Heart left ventricle (tissue), 16 donors: Measurements from ENCODE around the gene FBXW5. TPM values are rescaled to one million over a fixed set of nuclear protein-coding genes. Genes with fewer than 3 reads are reported as not detected.

Experiments
- ATAC-seq, 4 donors: fragments of 200-7000 bp; cut with Tn5 transposase; one replicate each; pipeline ENCODE4 v1.9.1; 2020 to 2022; ENCODE audit warnings: moderate library complexity in 4 of 4, mild to moderate bottlenecking in 3 of 4, moderate number of reproducible peaks in 1 of 4
- DNase-seq, 5 donors: peaks; one replicate each; pipeline ENCODE4 v3.0.0-alpha.2; 2020
- H3K27ac ChIP-seq, 12 donors: fragments of 200-600 bp; sonication (generic) in 4 of 12; one replicate each; pipeline versions ENCODE4 v1.5.0 to v1.8.0; 2016 to 2022; ENCODE audit warnings: mild to moderate bottlenecking in 2 of 12
- H3K27me3 ChIP-seq, 9 donors: fragments of 200-600 bp; sonication (generic) in 2 of 9; one replicate each; pipeline versions ENCODE4 v1.5.1 to v1.8.0; 2016 to 2022; ENCODE audit warnings: mild to moderate bottlenecking in 3 of 9
- H3K36me3 ChIP-seq, 9 donors: fragments of 200-600 bp; sonication (generic) in 2 of 9; one replicate each; pipeline versions ENCODE4 v1.5.0 to v1.8.0; 2018 to 2022; ENCODE audit warnings: mild to moderate bottlenecking in 2 of 9
- H3K4me1 ChIP-seq, 12 donors: fragments of 200-600 bp; sonication (generic) in 4 of 12; one replicate each; pipeline versions ENCODE4 v1.5.0 to v1.8.0; 2016 to 2022; ENCODE audit warnings: mild to moderate bottlenecking in 3 of 12
- H3K4me3 ChIP-seq, 12 donors: fragments of 200-600 bp; sonication (generic) in 4 of 12; one replicate each; pipeline versions ENCODE4 v1.5.0 to v1.8.0; 2017 to 2022; ENCODE audit warnings: mild to moderate bottlenecking in 9 of 12, moderate library complexity in 4 of 12
- H3K9me3 ChIP-seq, 12 donors: fragments of 200-600 bp; sonication (generic) in 4 of 12; one replicate each; pipeline versions ENCODE4 v1.5.0 to v1.8.0; 2016 to 2022; ENCODE audit warnings: mild to moderate bottlenecking in 1 of 12
- POLR2A ChIP-seq, 2 donors: fragments of 450-650 bp; IDR thresholded peaks; one replicate each; pipeline ENCODE4 v1.6.1; 2017; ENCODE audit warnings: antibody characterized with exemption in 2 of 2, mild to moderate bottlenecking in 2 of 2, moderate library complexity in 2 of 2
- WGBS, 4 donors: extraction: QIAGEN DNeasy Blood & Tissue Kit in 2 of 4; methylation state at CpG; one replicate each; pipeline versions ENCODE4 v1.1.5 to v1.1.7; 2013 to 2018; 5-methylcytosine and 5-hydroxymethylcytosine counted together
- intact Hi-C, 10 donors: fragments of 100-400 bp; cut with DNase I; formaldehyde crosslinking; loops; one replicate each; pipeline versions ENCODE4 v1.11.1 to v1.14.2; 2022
- polyA plus RNA-seq, 2 donors: library from polyadenylated mRNA; stranded (reverse); fragments of 200-250 nt; gene quantifications; one replicate each; pipeline ENCODE4 v1.2.3, GENCODE V29; 2013
- total RNA-seq, 9 donors: library from RNA; depleted of rRNA in 2 of 9; stranded (reverse); fragments of >200 nt in 2 of 9; fragmentation: NEBNext Ultra II Directional in 3 of 9; extraction: Animal tissue kit (Norgen Biotek cat#: 25700) in 3 of 9; gene quantifications; one replicate each; pipeline versions ENCODE4 v1.1.0 to v1.2.4, GENCODE V29; 2016 to 2023
- TF ChIP-seq, protein P1 (sequence below), 12 donors: fragments of 200-600 bp; sonication (generic) in 4 of 12; IDR thresholded peaks; one replicate each; pipeline versions ENCODE4 v1.5.0 to v1.8.0; 2018 to 2022; ENCODE audit warnings: antibody characterized with exemption in 12 of 12, mild to moderate bottlenecking in 5 of 12
- donor health status: ischemic (EF 13 %, LVEDD 7.1; RV severe dilation, severe dysfunction).
- donor health status: healthy with polysubstance abuse.
- donor health status: DM: no; HTN: yes; CAD: no.
- donor health status: DM: no; HTN: no; CAD: no.
- donor health status: ischemic (EF 25% LVEDD 6.9; RV normal size, moderate dysfunction).
- donor health status: ischemic (EF 25% LVEDD 5.7; RV mildly dilated, moderate dysfunction).
- donor health status: healthy.
- donor health status: DM: yes; HTN: yes; CAD: no.
- donor health status: ischemic (EF 35%, LVEDD 5.7; RV mildly dilated, moderate dysfunction).
- donor health status: nonischemic (EF 11% LVEDD 7.7; RV severe dilation, severe dysfunction).
- donor health status: DM: yes; HTN: yes; CAD: no.
- donor health status: PGD.
- donor health status: ischemic (EF 29% LVEDD 5.4; RV normal size, mild dysfunction).
- donor health status: nonischemic (EF 23%, LVEDD 6.1; RV moderate dilation, normal function).

FBXW5 gene
- total and polyA plus RNA-seq, 11 donors: 110 to 388 (median 148) TPM

GRCh38 chr9:136928591-136928990 lies 15.9 kb downstream of the FBXW5 start:
- ATAC-seq (peak; percentile 87 to 91 (median 90)), DNase-seq (peak; percentile 64 to 82 (median 67))
- Histone ChIP-seq H3K36me3 (peaks cover 0 to 27% (median 4%) of the 10 kb centered on the region in 9 donors), H3K9me3 (peaks cover 0 to 4% (median 0%) of the 10 kb centered on the region in 12 donors), H3K4me1 (peaks cover 11 to 67% (median 53%) of the 10 kb centered on the region in 12 donors), H3K4me3 (peak overlapping the region in 6 of 12 donors; percentile 4 to 42 (median 17)), H3K27ac (peak overlapping the region; percentile 55 to 96 (median 84)), H3K27me3 (no peaks in the 10 kb centered on the region)
- intact Hi-C loops: loop anchor here in 5 of 10 donors (5.0 to 10.0 kb wide), 4 partner anchors 41 to 81 kb away; partner anchors contain the start of genes EDF1 (in 2 of the 5), TRAF2 (in 2 of the 5), MAMDC4 (in 1 of the 5) and PHPT1 (in 1 of the 5)
- no peak for TF ChIP-seq POLR2A (IDR thresholded peaks at IDR 0.05)
- TF ChIP-seq, protein P1, sequence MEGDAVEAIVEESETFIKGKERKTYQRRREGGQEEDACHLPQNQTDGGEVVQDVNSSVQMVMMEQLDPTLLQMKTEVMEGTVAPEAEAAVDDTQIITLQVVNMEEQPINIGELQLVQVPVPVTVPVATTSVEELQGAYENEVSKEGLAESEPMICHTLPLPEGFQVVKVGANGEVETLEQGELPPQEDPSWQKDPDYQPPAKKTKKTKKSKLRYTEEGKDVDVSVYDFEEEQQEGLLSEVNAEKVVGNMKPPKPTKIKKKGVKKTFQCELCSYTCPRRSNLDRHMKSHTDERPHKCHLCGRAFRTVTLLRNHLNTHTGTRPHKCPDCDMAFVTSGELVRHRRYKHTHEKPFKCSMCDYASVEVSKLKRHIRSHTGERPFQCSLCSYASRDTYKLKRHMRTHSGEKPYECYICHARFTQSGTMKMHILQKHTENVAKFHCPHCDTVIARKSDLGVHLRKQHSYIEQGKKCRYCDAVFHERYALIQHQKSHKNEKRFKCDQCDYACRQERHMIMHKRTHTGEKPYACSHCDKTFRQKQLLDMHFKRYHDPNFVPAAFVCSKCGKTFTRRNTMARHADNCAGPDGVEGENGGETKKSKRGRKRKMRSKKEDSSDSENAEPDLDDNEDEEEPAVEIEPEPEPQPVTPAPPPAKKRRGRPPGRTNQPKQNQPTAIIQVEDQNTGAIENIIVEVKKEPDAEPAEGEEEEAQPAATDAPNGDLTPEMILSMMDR (IDR thresholded peaks at IDR 0.05): peak in 5 of 12 donors; percentile 14 to 31 (median 25)
- 49 to 58% (median 53%) methylated on average over 7 to 9 of the region's 9 CpGs for WGBS, 4 donors

- H3K36me3 ChIP-seq: peaks cover 0 to 27% (median 5%) of the 10 kb centered on the region in 9 donors
- intact Hi-C loops: loop anchor here in 5 of 10 donors (5.0 to 10.0 kb wide), 4 partner anchors 40 to 80 kb away; partner anchors contain the start of genes EDF1 (in 2 of the 5), TRAF2 (in 2 of the 5), MAMDC4 (in 1 of the 5) and PHPT1 (in 1 of the 5)
- 64 to 68% (median 65%) methylated on average over 22 to 23 of the region's 23 CpGs for WGBS, 4 donors
- TF ChIP-seq, protein P1 (IDR thresholded peaks at IDR 0.05): no peak
- TF ChIP-seq POLR2A (IDR thresholded peaks at IDR 0.05): no peak
- ATAC-seq: peak in 2 of 4 donors; percentile 28 to 36
- peak overlapping the region; percentile 55 to 96 (median 84) for H3K27ac ChIP-seq
- H3K4me1 ChIP-seq: peaks cover 11 to 75% (median 58%) of the 10 kb centered on the region in 12 donors
- peaks cover 0 to 4% (median 0%) of the 10 kb centered on the region in 12 donors for H3K9me3 ChIP-seq
- no peaks in the 10 kb centered on the region for H3K27me3 ChIP-seq
- DNase-seq: no peak
- peak overlapping the region in 5 of 12 donors; percentile 4 to 42 (median 17) for H3K4me3 ChIP-seq
Observed at GRCh38 chr9:136927343-136928271, 16.9 kb downstream of the FBXW5 start.

GRCh38 chr9:136926749-136927148 lies 17.8 kb downstream of the FBXW5 start:
- Histone ChIP-seq H3K9me3 (peaks cover 0 to 4% (median 0%) of the 10 kb centered on the region in 12 donors), H3K4me1 (peaks cover 11 to 82% (median 62%) of the 10 kb centered on the region in 12 donors), H3K36me3 (peaks cover 0 to 33% (median 5%) of the 10 kb centered on the region in 9 donors), H3K27ac (peak overlapping the region in 3 of 12 donors; percentile 9 to 90 (median 65)), H3K27me3 (no peaks in the 10 kb centered on the region), H3K4me3 (no peak overlapping the region)
- no peak for DNase-seq
- TF ChIP-seq, protein P1 (IDR thresholded peaks at IDR 0.05): no peak
- TF ChIP-seq POLR2A (IDR thresholded peaks at IDR 0.05): no peak
- intact Hi-C loops: loop anchor here in 5 of 10 donors (5.0 to 10.0 kb wide), 4 partner anchors 39 to 79 kb away; partner anchors contain the start of genes EDF1 (in 2 of the 5), TRAF2 (in 2 of the 5), MAMDC4 (in 1 of the 5) and PHPT1 (in 1 of the 5)
- no peak for ATAC-seq
- WGBS, 4 donors: 92 to 97% (median 95%) methylated on average over 11 to 13 of the region's 13 CpGs
